B cell (primary cell): ENCODE measurements around the gene RAB3A. TPM values are rescaled to one million over a fixed set of nuclear protein-coding genes. Genes with fewer than 3 reads are reported as not detected.

Experiments
- ATAC-seq: fragments of 200-7000 bp; cut with Tn5 transposase; one replicate; pipeline ENCODE4 v1.10.0; 2021; ENCODE audit warnings: low read depth, mild to moderate bottlenecking, moderate number of reproducible peaks, moderate library complexity
- CTCF ChIA-PET: fragments of 350-600 bp; sonication (Branson Sonifier 250); formaldehyde crosslinking; loops from one replicate; lab custom pipeline; 2021; ENCODE audit warnings: antibody characterized with exemption, inconsistent platforms; lab: Charles Lee
- POLR2A ChIA-PET: fragments of 350-600 bp; sonication (Branson Sonifier 250); formaldehyde crosslinking; loops from one replicate; lab custom pipeline; 2021; ENCODE audit warnings: antibody characterized with exemption; lab: Charles Lee
- DNase-seq: peaks from one replicate; pipeline ENCODE4 v3.0.0; 2013
- H2AFZ ChIP-seq: 2 replicates; pipeline ENCODE4 v1.6.1; 2012; ENCODE audit warnings: mild to moderate bottlenecking, low read depth, low read length; ENCODE audit not compliant: insufficient read depth, poor library complexity, severe bottlenecking
- H3K27ac ChIP-seq, 2 donors: 1 replicate in 1 of 2; 2 replicates in 1 of 2; pipeline ENCODE4 v1.5.1; 2012 to 2013; ENCODE audit warnings: low read length in 2 of 2, mild to moderate bottlenecking in 2 of 2, moderate library complexity in 1 of 2
- H3K27me3 ChIP-seq, 4 experiments: fragments of 200-600 bp in 1 of 4; sonication (generic) in 1 of 4; replicated peaks in 1 of 4; 1 replicate in 2 of 4; 2 replicates in 2 of 4; pipeline versions ENCODE4 v1.6.1 to v1.7.0; 2013 to 2016; ENCODE audit warnings: low read length in 3 of 4, mild to moderate bottlenecking in 2 of 4, mixed read lengths in 1 of 4, moderate library complexity in 1 of 4; ENCODE audit not compliant: insufficient read depth in 4 of 4, control insufficient read depth in 3 of 4; ENCODE audit errors: control extremely low read depth in 1 of 4
- H3K36me3 ChIP-seq, 2 experiments: replicated peaks in 1 of 2; 1 replicate in 1 of 2; 2 replicates in 1 of 2; pipeline versions ENCODE4 v1.6.1 to v1.7.1; 2013; ENCODE audit warnings: low read length in 1 of 2; ENCODE audit not compliant: insufficient read depth in 2 of 2, control insufficient read depth in 1 of 2; ENCODE audit errors: control extremely low read depth in 1 of 2, extremely low read depth in 1 of 2
- H3K4me1 ChIP-seq, 2 donors: fragments of 200-600 bp in 1 of 2; sonication (generic) in 1 of 2; 1 replicate in 1 of 2; 2 replicates in 1 of 2; pipeline versions ENCODE4 v1.5.1 to v1.6.1; 2013 to 2017; ENCODE audit warnings: low read length in 2 of 2; ENCODE audit not compliant: control insufficient read depth in 2 of 2, insufficient read depth in 2 of 2
- H3K4me2 ChIP-seq: replicated peaks from 2 replicates; pipeline ENCODE3; 2012; ENCODE audit warnings: mild to moderate bottlenecking, low read depth, low read length; ENCODE audit not compliant: poor library complexity, severe bottlenecking
- H3K4me3 ChIP-seq, 5 experiments: fragments of 200-600 bp in 1 of 5; sonication (generic) in 1 of 5; 1 replicate in 3 of 5; 2 replicates in 2 of 5; pipeline versions ENCODE4 v1.5.1 to v1.7.0; 2011 to 2016; ENCODE audit warnings: low read length in 4 of 5, mild to moderate bottlenecking in 4 of 5, low read depth in 2 of 5, control low read depth in 1 of 5, moderate library complexity in 1 of 5; ENCODE audit not compliant: insufficient read depth in 1 of 5; ENCODE audit errors: control extremely low read depth in 1 of 5, extremely low read depth in 1 of 5
- H3K79me2 ChIP-seq: fragments of 200-600 bp; sonication (generic); one replicate; pipeline ENCODE4 v1.6.0; 2016; ENCODE audit warnings: low read length; ENCODE audit not compliant: control insufficient read depth, insufficient read depth
- H3K9ac ChIP-seq: fragments of 200-600 bp; sonication (generic); 2 replicates; pipeline ENCODE4 v1.6.1; 2017; ENCODE audit warnings: mild to moderate bottlenecking, low read length, moderate library complexity
- H3K9me3 ChIP-seq, 3 donors: one replicate each; pipeline versions ENCODE4 v1.6.1 to v1.7.1; 2013; ENCODE audit warnings: low read length in 2 of 3; ENCODE audit not compliant: control insufficient read depth in 2 of 3, insufficient read depth in 1 of 3; ENCODE audit errors: control extremely low read depth in 1 of 3
- H4K20me1 ChIP-seq: 2 replicates; pipeline ENCODE4 v1.6.0; 2012; ENCODE audit warnings: mild to moderate bottlenecking, low read length; ENCODE audit not compliant: insufficient read depth, control insufficient read depth, poor library complexity, severe bottlenecking
- H3K27ac Mint-ChIP-seq: one replicate; pipeline ENCODE4 v1.8.0; 2021; ENCODE audit warnings: mixed read lengths
- H3K27me3 Mint-ChIP-seq: one replicate; pipeline ENCODE4 v1.8.0; 2021; ENCODE audit warnings: mixed read lengths
- H3K4me1 Mint-ChIP-seq: one replicate; pipeline ENCODE4 v1.8.0; 2021; ENCODE audit warnings: mixed read lengths
- H3K4me3 Mint-ChIP-seq: one replicate; pipeline ENCODE4 v1.8.0; 2021; ENCODE audit warnings: mixed read lengths
- H3K9me3 Mint-ChIP-seq: one replicate; pipeline ENCODE4 v1.8.0; 2022; ENCODE audit warnings: mixed read lengths; ENCODE audit not compliant: insufficient read depth
- CTCF ChIP-seq: fragments of 200-600 bp; IDR thresholded peaks from one replicate; pipeline ENCODE4 v1.8.0; 2022; ENCODE audit warnings: antibody characterized with exemption, mild to moderate bottlenecking
- EZH2 ChIP-seq: IDR thresholded peaks from 2 replicates; pipeline ENCODE4 v1.6.1; 2012; ENCODE audit warnings: borderline replicate concordance, low read depth, mild to moderate bottlenecking, moderate library complexity, low read length; ENCODE audit not compliant: insufficient read depth, poor library complexity, severe bottlenecking
- WGBS: methylation state at CpG from one replicate; pipeline ENCODE4 v1.1.5; 2013; ENCODE audit warnings: missing lambda C conversion rate; ENCODE audit not compliant: insufficient coverage; 5-methylcytosine and 5-hydroxymethylcytosine counted together
- intact Hi-C: fragments of 100-400 bp; cut with micrococcal nuclease; formaldehyde crosslinking; loops from one replicate; pipeline ENCODE4 v1.10.0; 2022
- polyA plus RNA-seq: library from polyadenylated mRNA; depleted of rRNA; stranded (reverse); fragments of >200 nt; gene quantifications from 2 replicates; pipeline ENCODE4 v1.2.3, GENCODE V29; 2012
- total RNA-seq, 2 donors: library from RNA; stranded (reverse); fragments of 120-200 nt in 1 of 2; gene quantifications; 1 replicate in 1 of 2; 2 replicates in 1 of 2; pipeline versions ENCODE4 v1.2.3 to v1.2.4, GENCODE V29; 2013 to 2022

RAB3A gene
- total and polyA plus RNA-seq, 2 donors (not counting 1 experiment from before 2014, with no cell fraction given) = 7.7 to 10.4 TPM

GRCh38 chr19:18155095-18156087, 48.5 kb downstream of the RAB3A start:
- POLR2A ChIA-PET = interaction anchor here (0.6 to 0.7 kb wide), 2 partner anchors 26 to 136 kb away, joined by 4 read pairs; no protein-coding TSS in a partner anchor
- no peak for ATAC-seq

More at GRCh38 chr19:18155095-18156087, 48.5 kb downstream of the RAB3A start:
- H3K4me3 Mint-ChIP-seq = peak overlapping the region; percentile 47
- Histone ChIP-seq H3K79me2 (peaks cover 10% of the 10 kb centered on the region), H2AFZ (no peak overlapping the region), H3K27me3 (no peaks in the 10 kb centered on the region), H3K36me3 (peaks cover 0 to 4% of the 10 kb centered on the region in 2 experiments), H3K4me3 (no peak overlapping the region), H3K9me3 (no peaks in the 10 kb centered on the region), H4K20me1 (peaks cover 17% of the 10 kb centered on the region), H3K4me2 (no peak overlapping the region), H3K9ac (no peak overlapping the region), H3K4me1 (peaks cover 15 to 28% of the 10 kb centered on the region in 2 donors), H3K27ac (no peak overlapping the region)
- CTCF ChIA-PET = interaction anchor here (0.7 to 1.9 kb wide), 7 partner anchors 8 to 124 kb away, joined by 3 to 8 read pairs (median 3); no protein-coding TSS in a partner anchor
- peaks cover 25% of the 10 kb centered on the region for H3K4me1 Mint-ChIP-seq
- H3K9me3 Mint-ChIP-seq = no peaks in the 10 kb centered on the region
- no peak overlapping the region for H3K27ac Mint-ChIP-seq
- DNase-seq = no peak
- H3K27me3 Mint-ChIP-seq = no peaks in the 10 kb centered on the region
- 98% methylated on average over 40 of the region's 43 CpGs for WGBS
- intact Hi-C loops = no loop called here
- TF ChIP-seq EZH2 = no peak
- no peak for TF ChIP-seq CTCF
